ENCODE measurements around the gene MDM1. TPM values are rescaled to one million over a fixed set of nuclear protein-coding genes. Genes with fewer than 3 reads are reported as not detected.

Gene MDM1
- total and polyA plus RNA-seq, 10 donors: 13.5 to 38.9 (median 21.9) TPM

- intact Hi-C loops (cut with DNase I; ENCODE audit: low total_unique reads): no loop called here
- 31 to 58% (median 57%) methylated on average over 1 of the region's 1 CpG for WGBS, 5 donors
Measured at GRCh38 chr12:68367116-68367515, 35.0 kb upstream of the MDM1 start.

DNA sequence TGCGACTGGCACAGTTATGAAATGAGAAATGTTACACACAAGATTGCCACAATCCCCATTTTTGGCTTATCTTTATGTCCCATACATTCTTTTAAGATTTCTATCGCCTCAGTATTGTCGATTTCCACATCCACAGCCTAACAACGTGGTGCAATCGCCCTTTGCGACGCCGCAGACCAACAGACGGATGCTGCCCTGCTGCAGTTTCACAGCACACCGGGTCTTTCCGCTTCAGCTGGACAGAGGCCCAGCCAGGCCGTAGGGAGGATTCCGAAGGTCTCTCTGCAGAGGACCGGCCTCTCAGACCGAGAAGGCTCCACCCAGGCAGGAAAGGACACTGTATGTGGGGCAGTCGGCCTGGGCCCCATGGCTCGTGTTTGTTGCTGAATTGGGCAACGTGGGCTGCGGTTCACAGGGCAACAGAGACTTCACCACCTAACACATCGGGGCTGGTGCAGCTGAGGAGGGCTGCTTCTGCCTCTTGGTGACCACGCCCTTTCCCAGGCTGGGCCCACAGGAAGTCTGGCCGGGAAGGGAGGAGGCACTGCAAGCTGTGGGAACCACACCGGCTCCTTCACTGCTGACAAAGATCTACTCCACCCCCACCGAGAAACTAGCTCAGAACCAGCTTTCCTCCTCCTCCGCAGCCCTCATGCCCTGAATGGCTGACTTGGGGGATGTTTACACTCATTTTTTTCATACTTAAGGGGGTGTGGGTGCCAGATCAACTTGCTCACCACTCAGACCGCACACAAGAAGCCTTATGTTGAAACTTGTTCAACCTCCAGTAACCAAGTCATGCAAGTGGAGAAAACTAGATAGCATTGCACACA lies 32.9 kb upstream of the MDM1 start:
- Histone ChIP-seq H3K36me3 (no peaks in the 10 kb centered on the region), H3K9me3 (no peaks in the 10 kb centered on the region), H3K4me1 (peaks cover 21 to 86% (median 58%) of the 10 kb centered on the region in 6 donors), H3K27ac (peak overlapping the region; percentile 80 to 93 (median 88)), H3K27me3 (replicated peaks in 1 of 7) (no peaks in the 10 kb centered on the region), H3K4me3 (peak overlapping the region; percentile 6 to 65 (median 28))
- WGBS, 5 donors: 1% methylated on average over 23 to 26 of the region's 26 CpGs
- DNase-seq: peak; percentile 96
- intact Hi-C loops (cut with DNase I; ENCODE audit: low total_unique reads): no loop called here
- TF ChIP-seq POLR2A (IDR thresholded peaks at IDR 0.05) (peak in 1 of 3 donors; percentile 25), POLR2AphosphoS5 (IDR thresholded peaks at IDR 0.05) (peak; percentile 89 to 91 (median 90))
- TF ChIP-seq, protein P1, sequence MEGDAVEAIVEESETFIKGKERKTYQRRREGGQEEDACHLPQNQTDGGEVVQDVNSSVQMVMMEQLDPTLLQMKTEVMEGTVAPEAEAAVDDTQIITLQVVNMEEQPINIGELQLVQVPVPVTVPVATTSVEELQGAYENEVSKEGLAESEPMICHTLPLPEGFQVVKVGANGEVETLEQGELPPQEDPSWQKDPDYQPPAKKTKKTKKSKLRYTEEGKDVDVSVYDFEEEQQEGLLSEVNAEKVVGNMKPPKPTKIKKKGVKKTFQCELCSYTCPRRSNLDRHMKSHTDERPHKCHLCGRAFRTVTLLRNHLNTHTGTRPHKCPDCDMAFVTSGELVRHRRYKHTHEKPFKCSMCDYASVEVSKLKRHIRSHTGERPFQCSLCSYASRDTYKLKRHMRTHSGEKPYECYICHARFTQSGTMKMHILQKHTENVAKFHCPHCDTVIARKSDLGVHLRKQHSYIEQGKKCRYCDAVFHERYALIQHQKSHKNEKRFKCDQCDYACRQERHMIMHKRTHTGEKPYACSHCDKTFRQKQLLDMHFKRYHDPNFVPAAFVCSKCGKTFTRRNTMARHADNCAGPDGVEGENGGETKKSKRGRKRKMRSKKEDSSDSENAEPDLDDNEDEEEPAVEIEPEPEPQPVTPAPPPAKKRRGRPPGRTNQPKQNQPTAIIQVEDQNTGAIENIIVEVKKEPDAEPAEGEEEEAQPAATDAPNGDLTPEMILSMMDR (IDR thresholded peaks at IDR 0.05 in 8 of 11, conservative IDR thresholded peaks at IDR 0.05 in 3 of 11): peak in 3 of 11 experiments; percentile 15 to 24 (median 16)

More at GRCh38 chr12:68367116-68367515, 35.0 kb upstream of the MDM1 start:
- Histone ChIP-seq H3K4me3 (no peak overlapping the region), H3K4me1 (peaks cover 21 to 94% (median 66%) of the 10 kb centered on the region in 6 donors), H3K9me3 (no peaks in the 10 kb centered on the region), H3K27ac (peak overlapping the region in 7 of 8 donors; percentile 9 to 93 (median 87)), H3K36me3 (no peaks in the 10 kb centered on the region), H3K27me3 (replicated peaks in 1 of 7) (no peaks in the 10 kb centered on the region)
- DNase-seq: no peak
- TF ChIP-seq, protein P1 (IDR thresholded peaks at IDR 0.05 in 8 of 11, conservative IDR thresholded peaks at IDR 0.05 in 3 of 11): no peak
- TF ChIP-seq POLR2AphosphoS5 (IDR thresholded peaks at IDR 0.05) (no peak), POLR2A (IDR thresholded peaks at IDR 0.05) (no peak)

- DNase-seq: no peak
- intact Hi-C loops (cut with DNase I; ENCODE audit: low total_unique reads): no loop called here
- Histone ChIP-seq H3K9me3 (no peaks in the 10 kb centered on the region), H3K36me3 (no peaks in the 10 kb centered on the region), H3K4me1 (peaks cover 26 to 86% (median 64%) of the 10 kb centered on the region in 6 donors), H3K27me3 (replicated peaks in 1 of 7) (no peaks in the 10 kb centered on the region), H3K27ac (peak overlapping the region; percentile 80 to 93 (median 88)), H3K4me3 (peak overlapping the region in 5 of 8 donors; percentile 9 to 65 (median 34))
- TF ChIP-seq, protein P1 (IDR thresholded peaks at IDR 0.05 in 8 of 11, conservative IDR thresholded peaks at IDR 0.05 in 3 of 11): no peak
- TF ChIP-seq POLR2A (IDR thresholded peaks at IDR 0.05) (no peak), POLR2AphosphoS5 (IDR thresholded peaks at IDR 0.05) (no peak)
- WGBS, 5 donors: 36 to 56% (median 47%) methylated on average over 3 of the region's 3 CpGs
Measured at GRCh38 chr12:68364328-68364727, 32.2 kb upstream of the MDM1 start.

DNA sequence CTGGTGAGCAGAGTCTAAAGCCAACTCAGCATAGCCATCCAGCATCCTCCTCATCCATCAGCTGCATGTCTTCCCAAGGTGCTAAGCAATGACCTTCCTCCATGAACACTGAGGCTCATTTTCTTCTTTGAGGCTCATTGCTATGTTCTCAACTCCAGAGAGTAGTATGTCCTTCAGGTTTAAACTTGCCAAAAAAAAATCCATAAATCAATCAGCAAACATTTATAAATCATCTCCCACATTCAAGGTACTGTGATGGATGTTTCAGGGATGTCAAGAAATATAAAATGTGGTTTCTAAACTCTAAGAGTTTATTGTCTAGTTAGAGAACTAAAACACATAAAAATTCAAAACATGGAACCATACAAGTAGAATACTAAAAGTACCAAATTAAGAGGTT lies 29.8 kb upstream of the MDM1 start:
- no peaks in the 10 kb centered on the region for H3K9me3 ChIP-seq
- H3K27ac ChIP-seq: peak overlapping the region in 1 of 8 donors; percentile 25
- no peaks in the 10 kb centered on the region for H3K36me3 ChIP-seq
- H3K27me3 ChIP-seq (replicated peaks in 1 of 7): no peaks in the 10 kb centered on the region
- intact Hi-C loops (cut with DNase I; ENCODE audit: low total_unique reads): no loop called here
- no peak for DNase-seq
- TF ChIP-seq, protein P1 (IDR thresholded peaks at IDR 0.05 in 8 of 11, conservative IDR thresholded peaks at IDR 0.05 in 3 of 11): no peak
- no peak for TF ChIP-seq POLR2A (IDR thresholded peaks at IDR 0.05)
- H3K4me3 ChIP-seq: no peak overlapping the region
- H3K4me1 ChIP-seq: peaks cover 29 to 78% (median 53%) of the 10 kb centered on the region in 6 donors
